ENCODE data around the gene KCNJ2. TPM values are rescaled to one million over a fixed set of nuclear protein-coding genes. Genes with fewer than 3 reads are reported as not detected.

KCNJ2 gene
- total RNA-seq, 1 donor from 2014 or later = 2.6 TPM

DNA sequence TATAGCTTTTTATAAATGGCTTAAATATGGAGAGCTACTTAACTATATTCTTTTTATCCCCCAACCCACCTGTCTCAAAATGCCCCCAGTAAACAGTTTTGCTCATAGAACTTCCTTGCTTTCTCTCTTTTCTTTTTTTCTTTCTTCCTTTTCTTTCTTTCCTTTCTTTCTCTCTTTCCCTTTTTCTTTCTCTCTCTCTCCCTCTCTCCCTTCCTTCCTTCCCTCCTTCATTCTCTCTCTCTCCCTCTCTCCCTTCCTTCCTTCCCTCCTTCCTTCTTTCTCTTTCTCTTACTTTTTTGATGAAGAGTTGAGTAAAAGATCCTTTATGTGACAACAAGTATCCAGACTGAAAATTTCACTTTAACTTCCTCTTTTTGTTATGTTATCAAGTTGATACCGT is 48.2 kb downstream of the KCNJ2 start:
- DNase-seq (ENCODE audit: low spot score, unreplicated experiment) = no peak
- no peaks in the 10 kb centered on the region for H3K27me3 Mint-ChIP-seq
- peaks cover 3% of the 10 kb centered on the region for H3K4me1 Mint-ChIP-seq (ENCODE audit: low read depth)
- no peak for TF ChIP-seq CTCF (IDR thresholded peaks at IDR 0.05; ENCODE audit: unreplicated experiment)
- no peak overlapping the region for H3K4me3 Mint-ChIP-seq (ENCODE audit: low read depth)
- H3K36me3 Mint-ChIP-seq (ENCODE audit: insufficient read depth) = no peaks in the 10 kb centered on the region
- peaks cover 7% of the 10 kb centered on the region for H3K9me3 Mint-ChIP-seq (ENCODE audit: low read depth)
- no peak overlapping the region for H3K27ac Mint-ChIP-seq

- no peak for DNase-seq (ENCODE audit: low spot score, unreplicated experiment)
- Mint-ChIP-seq H3K4me3 (ENCODE audit: low read depth) (no peak overlapping the region), H3K4me1 (ENCODE audit: low read depth) (no peaks in the 10 kb centered on the region), H3K27me3 (no peaks in the 10 kb centered on the region), H3K9me3 (ENCODE audit: low read depth) (no peaks in the 10 kb centered on the region), H3K27ac (no peak overlapping the region), H3K36me3 (ENCODE audit: insufficient read depth) (no peaks in the 10 kb centered on the region)
- TF ChIP-seq CTCF (IDR thresholded peaks at IDR 0.05; ENCODE audit: unreplicated experiment) = no peak
Measured at GRCh38 chr17:70225276-70225675, 55.9 kb downstream of the KCNJ2 start.

Other genes starting within 250 kb of the KCNJ2 start
- 16.6 and 17.9 TPM in 2 replicates for gene KCNJ16, start 94.3 kb upstream of the KCNJ2 start, total RNA-seq

Measured in progenitor cell of endocrine pancreas (in vitro differentiated cells).